ENCODE data around the gene RBL2. TPM values are rescaled to one million over a fixed set of nuclear protein-coding genes. Genes with fewer than 3 reads are reported as not detected.

Gene RBL2
- total and polyA plus RNA-seq, 2 of the 13 experiments (the other 11 are each of a cell fraction or from before 2014, with no cell fraction given): 41.2 to 60.9 TPM

GRCh38 chr16:53502331-53503269, 68.3 kb downstream of the RBL2 start, which contains the start of gene AKTIP (continued):
- 0 out of 2 replicates have a peak, but pooled peaks have one; percentile 63 for TF ChIP-seq ATF5 (CRISPR knock-in tag; IDR thresholded peaks at IDR 0.05; ENCODE audit: low read depth)
- no peak for TF ChIP-seq ZNF331 (CRISPR knock-in tag; IDR thresholded peaks at IDR 0.05)
- TF ChIP-seq KLF9 (CRISPR knock-in tag; IDR thresholded peaks at IDR 0.05; ENCODE audit: low read depth): no peak
- TF ChIP-seq ZNF567 (CRISPR knock-in tag; IDR thresholded peaks at IDR 0.05; ENCODE audit: borderline replicate concordance): no peak
- no peak for TF ChIP-seq ZNF10 (CRISPR knock-in tag; IDR thresholded peaks at IDR 0.05; ENCODE audit: borderline replicate concordance, low read depth)
- TF ChIP-seq PRPF4 (IDR thresholded peaks at IDR 0.05; ENCODE audit: low read depth, low read length, poor library complexity, severe bottlenecking): no peak
- TF ChIP-seq ZNF720 (CRISPR knock-in tag; IDR thresholded peaks at IDR 0.05): no peak
- TF ChIP-seq ZBTB7A (CRISPR knock-in tag; IDR thresholded peaks at IDR 0.05): no peak
- no peak for TF ChIP-seq SRF (IDR thresholded peaks at IDR 0.05; ENCODE audit: low read depth, low read length)
- no peak for TF ChIP-seq GTF2F1 (IDR thresholded peaks at IDR 0.05; ENCODE audit: low read length)
- TF ChIP-seq, protein P1, sequence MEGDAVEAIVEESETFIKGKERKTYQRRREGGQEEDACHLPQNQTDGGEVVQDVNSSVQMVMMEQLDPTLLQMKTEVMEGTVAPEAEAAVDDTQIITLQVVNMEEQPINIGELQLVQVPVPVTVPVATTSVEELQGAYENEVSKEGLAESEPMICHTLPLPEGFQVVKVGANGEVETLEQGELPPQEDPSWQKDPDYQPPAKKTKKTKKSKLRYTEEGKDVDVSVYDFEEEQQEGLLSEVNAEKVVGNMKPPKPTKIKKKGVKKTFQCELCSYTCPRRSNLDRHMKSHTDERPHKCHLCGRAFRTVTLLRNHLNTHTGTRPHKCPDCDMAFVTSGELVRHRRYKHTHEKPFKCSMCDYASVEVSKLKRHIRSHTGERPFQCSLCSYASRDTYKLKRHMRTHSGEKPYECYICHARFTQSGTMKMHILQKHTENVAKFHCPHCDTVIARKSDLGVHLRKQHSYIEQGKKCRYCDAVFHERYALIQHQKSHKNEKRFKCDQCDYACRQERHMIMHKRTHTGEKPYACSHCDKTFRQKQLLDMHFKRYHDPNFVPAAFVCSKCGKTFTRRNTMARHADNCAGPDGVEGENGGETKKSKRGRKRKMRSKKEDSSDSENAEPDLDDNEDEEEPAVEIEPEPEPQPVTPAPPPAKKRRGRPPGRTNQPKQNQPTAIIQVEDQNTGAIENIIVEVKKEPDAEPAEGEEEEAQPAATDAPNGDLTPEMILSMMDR (CRISPR knock-in tag; IDR thresholded peaks at IDR 0.05): no peak
- 0 out of 2 replicates have a peak, but pooled peaks have one; percentile 20 for TF ChIP-seq EEA1 (CRISPR knock-in tag; IDR thresholded peaks at IDR 0.05; ENCODE audit: borderline replicate concordance)
- TF ChIP-seq, protein P2, sequence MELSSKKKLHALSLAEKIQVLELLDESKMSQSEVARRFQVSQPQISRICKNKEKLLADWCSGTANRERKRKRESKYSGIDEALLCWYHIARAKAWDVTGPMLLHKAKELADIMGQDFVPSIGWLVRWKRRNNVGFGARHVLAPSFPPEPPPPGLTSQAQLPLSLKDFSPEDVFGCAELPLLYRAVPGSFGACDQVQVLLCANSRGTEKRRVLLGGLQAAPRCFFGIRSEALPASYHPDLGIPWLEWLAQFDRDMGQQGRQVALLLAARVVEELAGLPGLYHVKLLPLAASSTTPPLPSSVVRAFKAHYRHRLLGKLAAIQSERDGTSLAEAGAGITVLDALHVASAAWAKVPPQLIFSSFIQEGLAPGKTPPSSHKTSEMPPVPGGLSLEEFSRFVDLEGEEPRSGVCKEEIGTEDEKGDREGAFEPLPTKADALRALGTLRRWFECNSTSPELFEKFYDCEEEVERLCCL (CRISPR knock-in tag; IDR thresholded peaks at IDR 0.05; ENCODE audit: borderline replicate concordance): no peak; the same call in 1 of the 2 replicates
- no peak for TF ChIP-seq TEAD3 (CRISPR knock-in tag; optimal IDR thresholded peaks at IDR 0.05; ENCODE audit: borderline replicate concordance)
- TF ChIP-seq ZSCAN12 (CRISPR knock-in tag; IDR thresholded peaks at IDR 0.05): peak; percentile 48; the same call in 1 of the 2 replicates
- TF ChIP-seq TRIM24 (CRISPR knock-in tag; IDR thresholded peaks at IDR 0.05): no peak
- TF ChIP-seq HNRNPLL (IDR thresholded peaks at IDR 0.05; ENCODE audit: low read depth, low read length, poor library complexity, severe bottlenecking): no peak
- no peak for TF ChIP-seq BCLAF1 (IDR thresholded peaks at IDR 0.05)
- no peak for TF ChIP-seq NR2F6 (IDR thresholded peaks at IDR 0.05)
- no peak for TF ChIP-seq NR2F6 (CRISPR knock-in tag; IDR thresholded peaks at IDR 0.05)

Measured in HepG2 (cell line).